NCI-H510A treated with DMSO at 0.1 percent for 48 hours (cell line): ENCODE results near the gene DDX25.

Experiments used
- DNase-seq: peaks from one replicate; lab custom pipeline; 2025; lab: John Stamatoyannopoulos, UW

The DDX25 gene

GRCh38 chr11:125978181-125978716 is 73.9 kb downstream of the DDX25 start:
- DNase-seq, result no peak
